Fibroblast of lung (primary cell): ENCODE data around the gene SLC35F3.

ENCODE experiments used
- EZH2 ChIP-seq: IDR thresholded peaks from 2 replicates; pipeline ENCODE4 v1.5.1; 2012; ENCODE audit warnings: low read length, control low read depth, mild to moderate bottlenecking; ENCODE audit errors: missing control alignments
- TF ChIP-seq, protein P1 (sequence below), 2 donors: IDR thresholded peaks in 1 of 2; conservative IDR thresholded peaks in 1 of 2; 1 replicate in 1 of 2; 2 replicates in 1 of 2; pipeline ENCODE4 v1.5.1; 2011 to 2012; ENCODE audit warnings: low read length in 2 of 2, control low read depth in 1 of 2, inconsistent platforms in 1 of 2, low read depth in 1 of 2, mild to moderate bottlenecking in 1 of 2

DNA sequence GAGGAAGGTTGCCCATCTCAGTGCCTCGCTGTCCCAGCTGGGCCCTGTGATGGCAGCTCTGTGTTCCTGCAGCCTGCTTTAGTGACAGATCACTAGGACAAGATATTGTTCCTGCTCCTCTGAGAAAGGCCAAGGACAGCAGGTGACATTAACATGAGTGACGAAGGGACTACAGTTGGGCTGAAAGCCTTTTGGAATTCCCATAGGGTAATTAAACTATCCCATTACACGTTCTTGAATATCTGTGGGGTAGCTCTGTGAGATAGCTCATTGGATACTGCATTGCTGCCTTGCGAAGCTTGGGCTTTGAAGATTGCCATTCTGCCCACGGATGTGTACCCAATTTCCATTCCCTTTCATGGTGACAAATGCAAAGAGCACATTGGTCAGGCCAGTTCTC is 390.6 kb downstream of the SLC35F3 start:
- TF ChIP-seq, protein P1, sequence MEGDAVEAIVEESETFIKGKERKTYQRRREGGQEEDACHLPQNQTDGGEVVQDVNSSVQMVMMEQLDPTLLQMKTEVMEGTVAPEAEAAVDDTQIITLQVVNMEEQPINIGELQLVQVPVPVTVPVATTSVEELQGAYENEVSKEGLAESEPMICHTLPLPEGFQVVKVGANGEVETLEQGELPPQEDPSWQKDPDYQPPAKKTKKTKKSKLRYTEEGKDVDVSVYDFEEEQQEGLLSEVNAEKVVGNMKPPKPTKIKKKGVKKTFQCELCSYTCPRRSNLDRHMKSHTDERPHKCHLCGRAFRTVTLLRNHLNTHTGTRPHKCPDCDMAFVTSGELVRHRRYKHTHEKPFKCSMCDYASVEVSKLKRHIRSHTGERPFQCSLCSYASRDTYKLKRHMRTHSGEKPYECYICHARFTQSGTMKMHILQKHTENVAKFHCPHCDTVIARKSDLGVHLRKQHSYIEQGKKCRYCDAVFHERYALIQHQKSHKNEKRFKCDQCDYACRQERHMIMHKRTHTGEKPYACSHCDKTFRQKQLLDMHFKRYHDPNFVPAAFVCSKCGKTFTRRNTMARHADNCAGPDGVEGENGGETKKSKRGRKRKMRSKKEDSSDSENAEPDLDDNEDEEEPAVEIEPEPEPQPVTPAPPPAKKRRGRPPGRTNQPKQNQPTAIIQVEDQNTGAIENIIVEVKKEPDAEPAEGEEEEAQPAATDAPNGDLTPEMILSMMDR (conservative IDR thresholded peaks at IDR 0.05 in 1 of 2, IDR thresholded peaks at IDR 0.05 in 1 of 2; ENCODE audit: low read depth in 1 of 2, low read length in 2 of 2): no peak
- TF ChIP-seq EZH2: no peak
